HepG2 (cell line): Measurements from ENCODE around the gene DDRGK1. TPM values are rescaled to one million over a fixed set of nuclear protein-coding genes. Genes with fewer than 3 reads are reported as not detected.

Experiments used
- ARID4A ChIP-seq: sonication (generic); formaldehyde crosslinking; IDR thresholded peaks from 2 replicates; pipeline ENCODE4 v1.5.0; 2020; ENCODE audit warnings: mild to moderate bottlenecking, missing genetic modification reagents, borderline replicate concordance
- DZIP1 ChIP-seq: sonication (generic); formaldehyde crosslinking; IDR thresholded peaks from 2 replicates; pipeline ENCODE4 v1.5.0; 2020; ENCODE audit warnings: mild to moderate bottlenecking, missing genetic modification reagents
- E2F5 ChIP-seq: sonication (generic); formaldehyde crosslinking; conservative IDR thresholded peaks from 2 replicates; pipeline ENCODE4 v1.4.0; 2020; ENCODE audit warnings: missing genetic modification reagents
- FIP1L1 ChIP-seq: fragments of 200-400 bp; formaldehyde crosslinking; IDR thresholded peaks from 2 replicates; pipeline ENCODE4 v1.6.1; 2018; ENCODE audit warnings: low read depth, mild to moderate bottlenecking, low read length, moderate library complexity, borderline replicate concordance; ENCODE audit not compliant: insufficient read depth
- GZF1 ChIP-seq: sonication (generic); formaldehyde crosslinking; IDR thresholded peaks from 2 replicates; pipeline ENCODE4 v1.5.1; 2020; ENCODE audit warnings: mild to moderate bottlenecking, missing genetic modification reagents
- TBP ChIP-seq: sonication (generic); formaldehyde crosslinking; IDR thresholded peaks from 2 replicates; pipeline ENCODE4 v1.5.0; 2020; ENCODE audit warnings: missing genetic modification reagents
- THAP11 ChIP-seq: IDR thresholded peaks from 2 replicates; pipeline ENCODE4 v1.6.1; 2016; ENCODE audit warnings: missing biosample characterization, missing genetic modification reagents
- THAP7 ChIP-seq: sonication (generic); formaldehyde crosslinking; IDR thresholded peaks from 2 replicates; pipeline ENCODE4 v1.8.1; 2023; ENCODE audit warnings: mild to moderate bottlenecking, missing genetic modification reagents
- YEATS2 ChIP-seq: sonication (generic); formaldehyde crosslinking; IDR thresholded peaks from 2 replicates; pipeline ENCODE4 v1.4.0; 2020; ENCODE audit warnings: missing genetic modification reagents, borderline replicate concordance
- ZNF549 ChIP-seq: sonication (generic); formaldehyde crosslinking; IDR thresholded peaks from 2 replicates; pipeline ENCODE4 v1.5.0; 2020; ENCODE audit warnings: missing genetic modification reagents
- ZNF607 ChIP-seq: sonication (generic); formaldehyde crosslinking; IDR thresholded peaks from 2 replicates; pipeline ENCODE4 v1.5.1; 2020; ENCODE audit warnings: missing genetic modification reagents, mild to moderate bottlenecking, borderline replicate concordance
- polyA plus RNA-seq, 8 experiments: library from polyadenylated mRNA; depleted of rRNA in 3 of 8; stranded (reverse) in 7 of 8; unstranded in 1 of 8; fragments of >200 nt; fragmentation: Illumina TruSeq in 4 of 8; extraction: Trizol in 4 of 8; gene quantifications; 2 replicates each; pipeline versions ENCODE4 v1.2.1 to v1.2.3, GENCODE V29; 2011 to 2016; ENCODE audit warnings: low read depth in 4 of 8, missing spikeins in 1 of 8, mixed read lengths in 1 of 8; ENCODE audit not compliant: insufficient read depth in 1 of 8
- total RNA-seq, 5 experiments: library from RNA; depleted of rRNA; stranded (reverse); fragments of >200 nt; fragmentation: Illumina TruSeq; extraction: Trizol; gene quantifications; 2 replicates each; pipeline ENCODE4 v1.2.3, GENCODE V29; 2016; ENCODE audit warnings: low read depth in 1 of 5

Gene DDRGK1
- total and polyA plus RNA-seq, 2 of the 13 experiments (the other 11 are each of a cell fraction or from before 2014, with no cell fraction given): 96.7 to 149 TPM

GRCh38 chr20:3161316-3162079, 43.0 kb downstream of the DDRGK1 start (continued):
- TF ChIP-seq THAP7 (CRISPR knock-in tag) (no peak), TBP (CRISPR knock-in tag) (no peak), FIP1L1 (no peak), GZF1 (CRISPR knock-in tag) (no peak), ZNF607 (CRISPR knock-in tag) (0 out of 2 replicates have a peak, but pooled peaks have one; percentile 52), ARID4A (CRISPR knock-in tag) (0 out of 2 replicates have a peak, but pooled peaks have one; percentile 10), E2F5 (CRISPR knock-in tag) (no peak), YEATS2 (CRISPR knock-in tag) (no peak), THAP11 (CRISPR knock-in tag) (peak; percentile 59; the same call in 1 of the 2 replicates), DZIP1 (0 out of 2 replicates have a peak, but pooled peaks have one; percentile 25), ZNF549 (CRISPR knock-in tag) (no peak)
